Dendritic cell treated with granulocyte-macrophage colony-stimulating factor and Interleukin-4, amounts not matched to agents 40 ng/mL and 50 ng/mL, for 4 days (primary cell): ENCODE measurements around the gene CDA.

Experiments used
- H3K27ac Mint-ChIP-seq: one replicate; pipeline ENCODE4 v1.8.0; 2022; ENCODE audit warnings: mild to moderate bottlenecking, mixed read lengths
- H3K27me3 Mint-ChIP-seq: one replicate; pipeline ENCODE4 v1.8.0; 2022; ENCODE audit warnings: mild to moderate bottlenecking, mixed read lengths
- H3K36me3 Mint-ChIP-seq: one replicate; pipeline ENCODE4 v1.8.0; 2022; ENCODE audit warnings: low read depth, mixed read lengths
- H3K4me1 Mint-ChIP-seq: one replicate; pipeline ENCODE4 v1.8.0; 2022; ENCODE audit warnings: low read depth, mixed read lengths
- H3K4me3 Mint-ChIP-seq: one replicate; pipeline ENCODE4 v1.8.0; 2022; ENCODE audit warnings: mild to moderate bottlenecking, moderate library complexity, mixed read lengths
- H3K9me3 Mint-ChIP-seq: one replicate; pipeline ENCODE4 v1.8.0; 2022; ENCODE audit warnings: mixed read lengths
- intact Hi-C: fragments of 100-400 bp; cut with micrococcal nuclease; formaldehyde crosslinking; loops from one replicate; pipeline ENCODE4 v1.15.0; 2022

Gene CDA

GRCh38 chr1:20573987-20574386 lies 14.9 kb upstream of the CDA start:
- H3K27me3 Mint-ChIP-seq: peaks cover 42% of the 10 kb centered on the region
- intact Hi-C loops: no loop called here

DNA sequence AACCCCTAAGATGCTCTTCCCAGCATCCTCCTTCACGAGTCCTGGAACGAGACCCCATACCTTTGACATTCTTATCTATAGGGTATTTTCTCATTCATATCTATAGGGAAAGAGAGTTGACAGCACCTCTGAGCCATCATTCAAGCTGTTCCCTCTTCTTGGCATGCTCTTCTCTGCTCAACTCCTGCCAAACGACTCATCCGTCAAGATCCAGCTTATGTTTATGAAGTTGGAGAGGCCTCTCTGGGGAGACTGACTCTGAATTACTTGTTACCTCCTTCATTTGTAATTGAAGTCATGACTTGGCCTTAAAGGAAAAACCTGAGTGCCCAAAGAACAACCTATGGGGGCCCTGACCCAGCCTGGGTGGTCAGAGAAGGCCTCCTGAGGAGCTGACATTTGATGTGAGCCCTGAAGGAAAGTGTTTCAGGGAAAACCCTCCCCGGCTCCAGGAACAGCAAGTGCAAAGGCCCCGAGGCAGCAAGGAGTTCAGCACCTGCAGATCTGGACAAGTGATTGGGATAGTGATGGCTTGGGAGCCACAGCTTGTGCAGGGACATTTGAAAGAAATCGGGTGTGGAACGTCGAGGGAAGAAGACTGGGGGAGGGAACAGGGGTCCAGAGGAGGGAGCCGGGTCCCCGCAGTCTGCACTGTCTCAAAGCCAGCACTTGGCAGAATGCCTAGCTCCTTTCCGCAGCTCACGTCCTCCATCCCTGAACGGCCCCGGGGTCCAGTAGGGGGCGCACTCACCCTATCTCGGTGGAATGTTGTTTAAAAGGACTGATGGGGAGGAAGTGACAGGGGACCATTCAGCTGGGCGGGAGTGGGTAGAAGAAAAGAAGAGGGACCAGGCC lies 14.0 kb upstream of the CDA start:
- Mint-ChIP-seq H3K27ac (no peak overlapping the region), H3K9me3 (peaks cover 8% of the 10 kb centered on the region), H3K36me3 (no peaks in the 10 kb centered on the region), H3K27me3 (peaks cover 37% of the 10 kb centered on the region), H3K4me1 (peaks cover 13% of the 10 kb centered on the region), H3K4me3 (no peak overlapping the region)
- intact Hi-C loops: loop anchor here (1.0 kb wide), 2 partner anchors 58 to 65 kb away; partner anchors contain the start of gene PINK1

More at GRCh38 chr1:20573987-20574386, 14.9 kb upstream of the CDA start:
- no peaks in the 10 kb centered on the region for H3K36me3 Mint-ChIP-seq
- peaks cover 10% of the 10 kb centered on the region for H3K4me1 Mint-ChIP-seq
- no peak overlapping the region for H3K27ac Mint-ChIP-seq
- H3K9me3 Mint-ChIP-seq: peaks cover 14% of the 10 kb centered on the region
- no peak overlapping the region for H3K4me3 Mint-ChIP-seq

DNA sequence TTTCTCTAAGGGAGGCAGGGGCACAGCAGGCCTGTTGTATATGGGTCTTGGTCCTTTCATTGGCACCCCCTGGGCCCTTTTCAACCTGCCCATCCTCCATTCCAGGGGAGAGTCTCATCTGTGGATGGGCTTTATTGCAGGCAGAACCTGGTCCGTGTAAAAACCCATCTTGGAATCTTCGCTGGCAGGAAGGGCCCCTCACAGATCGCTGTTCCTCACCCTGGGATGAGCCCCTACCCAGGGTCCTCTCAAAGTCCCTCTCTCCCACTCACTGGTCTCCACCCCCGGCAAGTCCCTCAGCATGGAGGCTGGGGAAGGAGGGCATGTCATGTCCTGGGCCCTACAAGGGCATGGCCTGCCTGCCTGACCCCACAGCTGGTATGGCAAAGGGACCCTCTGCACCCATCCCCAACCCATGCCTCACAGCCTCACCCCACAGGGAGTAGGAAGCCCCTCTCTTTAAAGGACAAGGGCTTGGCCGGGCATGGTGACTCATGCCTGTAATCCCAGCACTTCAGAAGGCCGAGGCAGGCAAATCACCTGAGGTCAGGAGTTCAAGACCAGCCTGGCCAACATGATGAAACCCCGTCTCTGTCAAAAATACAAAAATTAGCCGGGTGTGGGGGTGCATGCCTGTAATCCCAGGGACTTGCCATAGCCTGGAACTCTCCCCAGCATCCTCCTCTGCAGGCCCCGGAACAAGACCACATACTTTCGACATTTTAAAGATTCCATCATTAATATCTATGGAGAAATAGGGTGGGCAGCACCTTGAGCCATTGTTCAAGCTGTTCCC lies 13.2 kb upstream of the CDA start:
- no peaks in the 10 kb centered on the region for H3K36me3 Mint-ChIP-seq
- H3K27me3 Mint-ChIP-seq: peaks cover 31% of the 10 kb centered on the region
- H3K27ac Mint-ChIP-seq: no peak overlapping the region
- peaks cover 13% of the 10 kb centered on the region for H3K4me1 Mint-ChIP-seq
- H3K9me3 Mint-ChIP-seq: peaks cover 8% of the 10 kb centered on the region
- no peak overlapping the region for H3K4me3 Mint-ChIP-seq
- intact Hi-C loops: loop anchor here (1.0 kb wide), 2 partner anchors 58 to 65 kb away; partner anchors contain the start of gene PINK1

DNA sequence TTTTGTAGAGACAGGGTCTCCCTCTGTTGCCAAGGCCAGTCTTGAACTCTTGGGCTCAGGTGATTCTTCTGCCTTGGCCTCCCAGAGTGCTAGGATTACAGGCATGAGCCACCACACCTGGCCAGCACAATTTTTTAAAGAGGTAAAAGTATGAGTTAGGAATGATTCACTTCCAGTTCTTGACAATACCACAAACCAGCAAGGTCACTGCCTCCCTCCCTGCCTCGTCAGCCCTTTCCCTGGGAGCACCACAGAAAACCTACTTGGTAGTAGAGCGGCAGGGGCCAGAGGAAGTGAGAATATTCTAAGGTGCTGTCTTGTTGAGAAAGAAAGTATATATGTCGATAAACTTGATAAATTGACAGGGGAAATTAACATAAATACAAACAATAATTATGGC lies 10.8 kb upstream of the CDA start:
- no peak overlapping the region for H3K4me3 Mint-ChIP-seq
- H3K27ac Mint-ChIP-seq: no peak overlapping the region
- peaks cover 19% of the 10 kb centered on the region for H3K27me3 Mint-ChIP-seq
- peaks cover 13% of the 10 kb centered on the region for H3K4me1 Mint-ChIP-seq
- H3K9me3 Mint-ChIP-seq: no peaks in the 10 kb centered on the region
- no peaks in the 10 kb centered on the region for H3K36me3 Mint-ChIP-seq
- intact Hi-C loops: no loop called here

DNA sequence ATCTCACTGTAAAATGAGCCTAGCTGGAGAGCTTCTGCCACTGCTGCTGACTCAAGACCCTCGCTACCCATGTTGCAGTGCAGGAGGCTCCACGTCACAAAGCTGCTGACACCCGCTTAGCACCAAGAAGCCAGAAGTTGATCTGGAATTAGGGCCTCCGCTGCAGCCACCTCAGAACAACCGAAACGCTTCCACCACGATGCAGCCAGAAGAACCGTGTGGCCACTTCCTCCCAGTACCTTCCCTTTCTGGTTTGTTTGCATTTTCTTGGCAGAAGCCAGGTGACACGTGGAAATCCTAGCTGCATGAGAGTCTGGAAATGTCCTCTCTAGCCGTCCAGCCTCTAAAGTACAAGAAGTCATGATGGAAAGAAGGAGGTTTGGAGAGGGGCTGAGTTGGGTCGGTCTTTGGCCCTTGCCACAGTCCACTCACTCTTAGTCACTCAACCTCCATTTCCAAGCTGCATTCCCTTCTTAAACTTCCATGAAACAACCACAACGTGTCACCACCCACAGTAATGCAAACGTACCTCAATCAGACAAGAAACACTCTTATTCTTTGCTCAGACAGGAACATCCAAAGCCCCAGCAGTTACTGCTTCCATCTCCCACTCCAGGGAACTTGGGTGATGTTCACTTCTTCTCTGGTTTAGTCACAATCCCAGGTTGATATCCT lies 10.0 kb upstream of the CDA start:
- peaks cover 13% of the 10 kb centered on the region for H3K4me1 Mint-ChIP-seq
- intact Hi-C loops: no loop called here

DNA sequence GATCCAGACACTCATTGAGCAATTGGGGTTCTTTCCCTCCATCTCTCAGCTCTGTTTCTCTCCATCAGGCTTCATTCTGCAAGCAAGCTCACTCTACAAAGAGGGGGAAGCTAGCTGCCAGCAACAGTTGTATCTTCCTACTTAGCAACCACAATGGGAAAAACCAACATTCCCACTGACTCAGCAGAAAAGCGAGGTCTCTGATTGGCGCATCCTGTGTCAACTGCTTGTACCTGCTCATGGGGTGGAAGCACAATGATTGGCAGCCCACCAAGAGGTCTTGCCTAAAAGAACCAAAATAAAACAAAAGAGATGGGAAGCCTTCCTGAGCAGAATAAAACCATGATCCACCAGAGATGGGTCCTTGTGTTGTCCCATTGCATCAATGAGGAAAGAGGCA lies 4.0 kb upstream of the CDA start:
- Mint-ChIP-seq H3K4me1 (peaks cover 36% of the 10 kb centered on the region), H3K27ac (no peak overlapping the region), H3K9me3 (no peaks in the 10 kb centered on the region), H3K36me3 (peaks cover 6% of the 10 kb centered on the region), H3K27me3 (no peaks in the 10 kb centered on the region), H3K4me3 (no peak overlapping the region)
- intact Hi-C loops: no loop called here

More for the DNA sequence above, 10.0 kb upstream of the CDA start:
- H3K27ac Mint-ChIP-seq: no peak overlapping the region
- H3K9me3 Mint-ChIP-seq: no peaks in the 10 kb centered on the region
- peaks cover 12% of the 10 kb centered on the region for H3K27me3 Mint-ChIP-seq
- no peak overlapping the region for H3K4me3 Mint-ChIP-seq
- H3K36me3 Mint-ChIP-seq: no peaks in the 10 kb centered on the region

DNA sequence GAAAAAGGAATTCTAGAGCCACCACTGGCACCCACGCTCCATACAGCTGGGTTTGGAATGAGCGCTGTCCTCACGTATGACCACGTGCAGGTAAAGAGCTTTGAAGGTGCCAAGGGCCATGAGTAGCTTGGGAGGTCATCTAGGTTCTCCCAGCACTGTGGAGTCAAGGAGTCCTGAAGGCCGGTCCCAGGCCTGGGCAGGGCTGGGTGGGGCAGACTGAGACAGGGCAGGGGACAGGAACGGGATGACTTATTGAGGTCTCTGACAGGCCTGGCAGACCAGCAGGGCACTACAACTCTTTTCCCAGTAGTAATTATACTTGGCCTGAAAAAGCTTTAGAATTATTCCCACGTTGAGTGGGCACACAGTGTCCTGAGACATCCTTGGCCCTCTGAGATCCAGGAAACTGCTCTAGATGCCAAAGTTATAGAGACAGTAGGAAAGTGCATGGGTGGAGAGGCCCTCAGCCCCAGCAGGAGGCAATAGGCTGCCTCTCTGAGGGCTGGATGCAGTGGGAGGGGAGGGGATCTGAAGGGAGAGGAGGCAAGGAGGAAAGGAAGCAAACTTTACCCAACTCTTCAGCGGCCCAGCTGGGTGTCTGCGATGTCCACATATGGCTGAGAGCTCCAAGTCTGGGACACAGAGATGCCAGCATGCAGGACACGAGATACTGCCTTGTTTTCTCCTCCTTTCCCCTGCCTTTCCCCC lies 1.8 kb upstream of the CDA start:
- H3K36me3 Mint-ChIP-seq: peaks cover 13% of the 10 kb centered on the region
- no peaks in the 10 kb centered on the region for H3K9me3 Mint-ChIP-seq
- peaks cover 54% of the 10 kb centered on the region for H3K4me1 Mint-ChIP-seq
- no peaks in the 10 kb centered on the region for H3K27me3 Mint-ChIP-seq
- H3K27ac Mint-ChIP-seq: no peak overlapping the region
- no peak overlapping the region for H3K4me3 Mint-ChIP-seq
- intact Hi-C loops: no loop called here

DNA sequence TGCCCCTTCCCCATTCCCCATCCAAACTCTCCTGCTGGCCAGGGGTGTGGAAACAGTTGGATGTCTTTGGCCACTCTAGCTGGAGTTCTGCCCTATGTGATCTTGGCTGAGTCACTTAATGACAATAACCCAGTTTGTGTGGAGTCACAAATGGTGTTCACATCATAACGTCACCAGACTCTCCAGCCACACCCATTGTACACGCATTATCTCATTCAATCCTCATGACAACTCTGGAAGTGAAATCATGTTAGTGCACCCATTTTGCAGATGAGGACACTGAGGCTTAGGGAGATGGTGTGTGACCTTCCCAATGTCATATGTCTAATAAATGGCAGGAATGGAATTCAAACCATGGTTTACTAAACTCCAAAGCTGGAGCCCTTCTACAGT lies 1.2 kb upstream of the CDA start:
- H3K27ac Mint-ChIP-seq: no peak overlapping the region
- no peaks in the 10 kb centered on the region for H3K9me3 Mint-ChIP-seq
- no peaks in the 10 kb centered on the region for H3K27me3 Mint-ChIP-seq
- H3K4me1 Mint-ChIP-seq: peaks cover 59% of the 10 kb centered on the region
- intact Hi-C loops: no loop called here
- H3K36me3 Mint-ChIP-seq: peaks cover 18% of the 10 kb centered on the region
- no peak overlapping the region for H3K4me3 Mint-ChIP-seq

- peaks cover 71% of the 10 kb centered on the region for H3K4me1 Mint-ChIP-seq
- intact Hi-C loops: no loop called here
- H3K27ac Mint-ChIP-seq: peak overlapping the region; percentile 91
- H3K4me3 Mint-ChIP-seq: peak overlapping the region; percentile 86
- H3K36me3 Mint-ChIP-seq: peaks cover 38% of the 10 kb centered on the region
- no peaks in the 10 kb centered on the region for H3K9me3 Mint-ChIP-seq
- no peaks in the 10 kb centered on the region for H3K27me3 Mint-ChIP-seq
These were observed 708 bp downstream of the CDA start for GRCh38 chr1:20589331-20590278.

DNA sequence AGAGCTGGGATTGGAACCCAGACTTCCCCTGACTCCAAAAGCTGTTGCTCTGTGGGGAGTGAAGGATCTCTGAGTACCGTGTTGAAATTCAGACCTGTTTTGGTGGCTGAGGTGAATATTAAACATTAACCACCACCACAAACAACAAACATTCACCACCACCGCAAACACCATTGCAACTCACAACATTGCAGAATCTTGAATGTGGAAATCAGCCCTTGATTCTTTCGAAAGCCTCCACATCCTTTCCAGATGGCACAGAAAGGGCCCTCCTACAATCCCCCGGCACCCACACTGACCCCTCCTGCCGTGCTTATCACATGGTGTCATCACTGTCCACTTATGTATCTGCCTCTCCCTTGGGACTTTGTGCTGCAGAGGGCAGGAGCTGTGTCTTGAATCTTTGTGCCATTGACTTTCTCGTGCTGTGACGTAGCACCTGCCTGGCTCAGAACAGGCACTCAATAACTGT lies 1.4 kb downstream of the CDA start:
- peaks cover 71% of the 10 kb centered on the region for H3K4me1 Mint-ChIP-seq
- peaks cover 45% of the 10 kb centered on the region for H3K36me3 Mint-ChIP-seq
- intact Hi-C loops: no loop called here
- H3K9me3 Mint-ChIP-seq: no peaks in the 10 kb centered on the region
- peak overlapping the region; percentile 86 for H3K4me3 Mint-ChIP-seq
- peaks cover 1% of the 10 kb centered on the region for H3K27me3 Mint-ChIP-seq
- peak overlapping the region; percentile 91 for H3K27ac Mint-ChIP-seq

DNA sequence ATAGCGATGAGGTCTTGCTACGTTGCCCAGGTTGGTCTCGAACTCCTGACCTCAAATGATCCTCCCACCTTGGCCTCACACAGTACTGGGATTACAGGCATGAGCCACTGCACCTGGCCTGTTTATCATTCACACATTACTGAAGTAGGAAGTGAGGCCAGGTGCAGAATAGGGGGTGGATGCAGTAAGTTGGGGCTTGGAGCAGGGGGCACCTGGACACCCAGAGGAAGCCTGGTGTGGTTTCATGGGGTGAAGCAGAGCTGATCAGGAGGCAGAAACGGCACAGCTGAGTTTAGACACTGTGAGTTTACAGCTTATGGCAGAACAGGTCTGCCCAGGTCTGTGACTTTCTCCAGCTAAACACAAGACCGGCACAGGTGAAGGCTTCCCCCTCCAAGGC lies 4.9 kb downstream of the CDA start:
- Mint-ChIP-seq H3K4me1 (peaks cover 85% of the 10 kb centered on the region), H3K9me3 (peaks cover 3% of the 10 kb centered on the region), H3K27me3 (peaks cover 1% of the 10 kb centered on the region), H3K4me3 (no peak overlapping the region), H3K36me3 (peaks cover 53% of the 10 kb centered on the region), H3K27ac (peak overlapping the region; percentile 2)
- intact Hi-C loops: no loop called here

GRCh38 chr1:20594746-20595145 lies 5.8 kb downstream of the CDA start:
- Mint-ChIP-seq H3K27me3 (peaks cover 1% of the 10 kb centered on the region), H3K4me1 (peaks cover 81% of the 10 kb centered on the region), H3K36me3 (peaks cover 51% of the 10 kb centered on the region), H3K9me3 (peaks cover 7% of the 10 kb centered on the region), H3K27ac (no peak overlapping the region), H3K4me3 (no peak overlapping the region)
- intact Hi-C loops: no loop called here
